ENCODE data around the gene LRRC31.

Gene LRRC31

DNA sequence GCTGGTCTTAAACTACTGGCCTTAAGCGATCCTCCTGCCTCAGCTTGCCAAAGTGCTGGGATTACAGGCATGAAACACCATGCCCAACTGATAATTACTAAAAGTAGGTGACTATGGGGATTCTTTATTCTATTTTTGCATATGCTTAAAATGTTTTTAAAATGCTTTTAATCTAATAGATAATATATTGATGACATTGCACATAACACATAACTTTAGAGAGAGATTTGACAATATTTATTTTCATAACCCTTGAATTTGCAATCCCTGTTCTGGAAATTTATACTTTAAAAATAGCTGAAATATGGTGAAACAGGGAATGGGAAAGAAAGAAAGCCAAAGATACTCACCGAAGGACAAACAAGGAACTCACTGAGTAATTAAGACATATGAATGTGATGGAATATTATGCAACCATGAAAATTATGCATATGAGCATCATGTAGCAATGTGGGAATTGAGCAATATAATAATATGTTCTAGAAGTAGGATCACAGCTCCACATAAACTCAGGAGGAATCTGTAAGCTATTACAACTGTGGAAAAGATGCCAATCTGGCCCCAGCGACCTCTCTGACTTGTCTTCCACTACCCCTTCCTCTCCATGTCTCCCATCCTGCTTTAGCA is 2.0 kb downstream of the LRRC31 start:
- no peak for DNase-seq
- intact Hi-C loops (cut with DNase I) = loop anchor here (10.0 kb wide), 1 partner anchor 317 kb away; the partner anchor contains the start of gene PHC3

DNA sequence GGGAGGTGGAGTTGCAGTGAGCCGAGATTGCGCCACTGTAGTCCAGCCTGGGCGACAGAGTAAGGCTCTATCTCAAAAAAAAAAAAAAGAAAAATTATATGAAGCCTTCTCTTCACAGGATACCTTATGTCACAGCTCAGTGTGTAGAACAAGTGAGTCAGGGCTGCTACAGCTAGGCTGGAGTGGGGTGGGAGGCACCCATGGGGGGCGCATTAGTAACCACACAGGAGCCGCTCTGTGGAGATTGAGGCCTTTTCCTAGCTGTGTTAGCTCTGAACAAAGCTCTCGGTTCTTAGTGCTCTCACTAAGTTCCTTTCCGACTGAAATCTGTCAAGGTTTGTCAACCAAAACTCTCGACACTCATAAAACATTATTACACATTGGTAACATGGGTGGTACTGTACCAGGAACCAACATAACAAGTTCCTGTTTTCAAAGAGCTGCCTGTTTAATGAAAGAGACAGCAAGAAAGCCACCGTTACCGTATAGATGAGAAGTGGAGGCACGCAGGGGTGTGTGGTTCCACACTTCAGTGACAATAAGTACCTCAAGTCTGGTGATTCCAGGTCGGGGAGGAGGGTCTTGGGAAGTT is 4.5 kb downstream of the LRRC31 start:
- intact Hi-C loops (cut with DNase I) = loop anchor here (10.0 kb wide), 1 partner anchor 320 kb away; the partner anchor contains the start of gene PHC3
- no peak for DNase-seq

DNA sequence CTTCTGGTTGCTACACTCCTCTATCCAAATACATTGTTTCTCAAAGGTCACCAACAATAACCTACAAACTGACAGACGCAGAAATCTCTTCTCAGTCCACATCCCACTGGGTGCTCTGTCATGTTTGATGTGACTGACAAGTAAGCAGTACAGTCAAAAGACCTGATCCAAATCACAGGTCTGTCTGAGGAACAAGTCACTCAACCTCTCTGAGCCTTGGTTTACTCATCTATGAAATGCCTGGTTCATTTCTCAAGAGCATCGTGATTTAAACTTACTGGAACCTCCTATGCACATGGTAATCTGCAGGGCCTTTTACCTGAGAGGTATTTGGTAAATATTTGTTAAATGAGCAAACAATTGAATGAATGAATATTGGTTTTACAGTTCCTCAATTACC is 5.5 kb downstream of the LRRC31 start:
- intact Hi-C loops (cut with DNase I) = loop anchor here (5.0 to 10.0 kb wide), 2 partner anchors 103 to 321 kb away; partner anchors contain the start of genes PHC3 and SEC62
- DNase-seq = no peak

DNA sequence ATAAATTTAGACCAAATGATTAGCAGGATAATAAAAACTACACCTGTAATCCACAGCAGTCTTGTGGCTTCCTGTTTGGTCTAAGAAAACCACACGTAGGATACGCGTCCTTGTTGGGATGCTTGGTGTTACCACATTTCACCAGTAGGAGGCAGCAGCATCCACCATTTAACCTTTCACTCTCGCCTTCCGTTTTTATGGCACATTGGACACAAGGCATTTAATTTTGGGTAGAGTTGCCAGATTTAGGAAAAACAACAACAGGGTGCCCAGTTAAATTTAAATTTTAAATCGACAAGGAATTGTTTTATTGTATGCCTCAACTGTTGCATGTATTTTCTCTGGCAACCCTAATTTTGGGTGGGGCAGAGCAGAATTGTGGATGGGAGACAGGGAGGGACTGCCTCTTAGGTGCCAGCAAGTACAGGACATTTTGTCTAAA is 6.3 kb downstream of the LRRC31 start:
- DNase-seq = peak in 41 of 42 donors; percentile 20 to 89 (median 71)
- intact Hi-C loops (cut with DNase I) = loop anchor here (5.0 to 10.0 kb wide), 2 partner anchors 104 to 321 kb away; partner anchors contain the start of genes PHC3 and SEC62

DNA sequence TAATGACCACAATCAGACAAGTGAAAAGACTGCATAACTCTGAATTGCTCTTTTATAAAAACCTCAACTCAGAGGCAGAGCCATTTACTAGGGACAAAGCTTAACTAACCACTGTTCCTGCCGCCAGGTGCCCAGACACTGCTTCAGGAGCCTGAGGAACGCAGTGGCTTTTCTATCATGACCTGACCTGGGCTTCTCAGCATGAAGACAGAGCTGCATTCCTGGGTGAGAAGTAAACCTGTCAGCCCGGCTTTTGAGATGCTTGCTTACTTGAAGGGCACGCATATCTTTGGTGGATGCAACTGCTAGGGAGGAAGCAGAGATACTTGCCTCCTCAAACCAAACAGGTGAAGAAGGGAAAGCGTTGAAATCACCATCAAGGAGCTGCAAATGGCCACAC is 7.9 kb downstream of the LRRC31 start:
- no peak for DNase-seq
- intact Hi-C loops (cut with DNase I) = loop anchor here (5.0 to 10.0 kb wide), 2 partner anchors 105 to 323 kb away; partner anchors contain the start of genes PHC3 and SEC62

DNA sequence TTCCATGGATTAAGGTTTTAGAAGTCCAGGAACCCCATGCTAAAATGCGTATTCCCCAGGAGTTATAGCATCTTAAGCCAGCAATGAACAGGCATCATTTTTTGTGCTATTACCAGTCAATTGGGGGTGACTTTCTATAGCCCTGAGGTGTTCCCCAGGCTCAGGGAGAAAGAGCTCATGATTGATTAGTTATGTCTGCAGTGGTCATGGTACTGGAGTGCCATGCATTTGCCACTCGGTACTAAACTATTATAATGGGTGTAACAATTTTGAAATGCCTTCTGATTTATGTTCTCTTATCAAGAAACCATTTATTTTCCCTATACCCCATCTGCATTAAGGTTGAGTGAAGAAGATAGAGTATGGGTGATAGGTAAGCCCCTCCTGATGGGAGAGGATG is 11.9 kb downstream of the LRRC31 start:
- intact Hi-C loops (cut with DNase I) = no loop called here
- no peak for DNase-seq

DNA sequence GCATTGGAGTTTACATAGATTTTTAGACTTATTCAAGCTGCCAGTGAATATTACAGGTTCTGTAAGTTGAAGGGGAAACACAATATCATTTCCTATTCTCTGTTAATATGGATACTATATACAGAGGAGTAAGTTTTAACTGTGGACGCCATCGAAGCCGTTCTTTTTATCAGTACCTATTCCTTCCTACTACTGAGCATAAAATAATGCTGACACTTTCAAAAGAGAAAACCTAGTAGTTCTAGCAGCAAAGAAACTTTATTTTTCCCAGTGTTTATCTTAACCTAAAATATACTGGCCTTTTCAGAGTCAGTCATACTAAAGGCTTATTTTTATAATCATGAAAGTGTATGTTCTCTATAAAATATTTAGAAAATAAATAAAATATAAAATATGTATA is 14.2 kb downstream of the LRRC31 start:
- intact Hi-C loops (cut with DNase I) = no loop called here
- DNase-seq = no peak

DNA sequence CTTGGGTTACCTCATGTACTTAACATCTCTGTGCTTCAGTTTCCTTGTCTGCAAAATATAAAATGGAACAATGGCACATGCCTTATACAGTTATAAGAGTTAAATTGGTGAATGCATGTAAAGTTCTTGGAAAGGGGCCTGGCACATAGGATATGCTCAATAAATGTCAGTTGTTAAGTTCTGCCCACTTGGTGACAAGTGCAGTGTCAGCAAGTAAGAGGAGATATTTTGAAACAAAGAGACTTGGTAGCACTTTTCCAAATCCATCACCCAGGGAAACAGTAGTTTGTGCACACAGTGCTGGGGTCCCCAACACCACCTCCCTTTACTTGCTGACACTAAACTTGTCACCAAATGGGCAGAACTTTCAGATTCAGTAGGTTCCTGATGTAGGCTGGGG is 19.1 kb downstream of the LRRC31 start:
- peak in 1 of 42 donors; percentile 5 for DNase-seq
- intact Hi-C loops (cut with DNase I) = no loop called here

DNA sequence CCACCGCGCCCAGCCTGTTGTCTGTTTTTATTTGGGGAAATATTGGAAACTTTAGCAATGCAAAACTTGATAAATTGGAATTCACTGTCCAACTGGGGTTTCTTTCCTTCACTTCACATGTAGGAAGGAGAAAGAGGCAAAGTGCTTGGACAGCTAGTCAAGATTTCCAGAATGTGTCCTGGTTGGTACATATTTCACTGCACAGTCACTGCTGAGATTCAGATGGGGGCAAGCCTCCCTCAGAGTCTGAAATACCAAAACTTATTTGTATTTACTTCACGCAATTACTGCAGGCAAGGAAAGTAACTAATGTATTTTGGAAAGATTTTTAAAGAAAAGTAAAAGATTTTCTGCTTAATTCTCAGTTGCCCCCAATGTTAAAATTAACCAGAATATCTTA is 21.0 kb downstream of the LRRC31 start:
- DNase-seq = no peak
- intact Hi-C loops (cut with DNase I) = no loop called here

DNA sequence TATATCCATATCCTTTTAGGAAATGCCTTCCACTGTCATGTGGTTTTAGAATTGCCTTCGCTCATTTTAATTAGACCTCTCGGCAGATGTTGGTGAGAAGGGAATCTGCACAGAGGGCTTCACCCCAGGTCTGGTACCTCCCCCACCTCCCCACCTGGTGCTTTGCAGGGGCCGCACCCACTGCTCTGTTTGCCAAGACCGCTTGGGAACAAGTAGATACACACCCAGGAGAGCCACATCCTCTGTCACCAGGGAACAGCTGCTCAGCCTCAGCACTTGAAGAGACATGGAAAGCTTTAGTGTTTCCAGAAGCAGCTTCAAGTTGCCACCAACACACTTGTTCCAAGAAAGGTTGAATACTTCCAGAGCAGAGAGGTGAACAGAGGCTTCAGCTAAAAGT is 21.8 kb downstream of the LRRC31 start:
- intact Hi-C loops (cut with DNase I) = no loop called here
- DNase-seq = peak in 15 of 42 donors; percentile 6 to 50 (median 14)

DNA sequence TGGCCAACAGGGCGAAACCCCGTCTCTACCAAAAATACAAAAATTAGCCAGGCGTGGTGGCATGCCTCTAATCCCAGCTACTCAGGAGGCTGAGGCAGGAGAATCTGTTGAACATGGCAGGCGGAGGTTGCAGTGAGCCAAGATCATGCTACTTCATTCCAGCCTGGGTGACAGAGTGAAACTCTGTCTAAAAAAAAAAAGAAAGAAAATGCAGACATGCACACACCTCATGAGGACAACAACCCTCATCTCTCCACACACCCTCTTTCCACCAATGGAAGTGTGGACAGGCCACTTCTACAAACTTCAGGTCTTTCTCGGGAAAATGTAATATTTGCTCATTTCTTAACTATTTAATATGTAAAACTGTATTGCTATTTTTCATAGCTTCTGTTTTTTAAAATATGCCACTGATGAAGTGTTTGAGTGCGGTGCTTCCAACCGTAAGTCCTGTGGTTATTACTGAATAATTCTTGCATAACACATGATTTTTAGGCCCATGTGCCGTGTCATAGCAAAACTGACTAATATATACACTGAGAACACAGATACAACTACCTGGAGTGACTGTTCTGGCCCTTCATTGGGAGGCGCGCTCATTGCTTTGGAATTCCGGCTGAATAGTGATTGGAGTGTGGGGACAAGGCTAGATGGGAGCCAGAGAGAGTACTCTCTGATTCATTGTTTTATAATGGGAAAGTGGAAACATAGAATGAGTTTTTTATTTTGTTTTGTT is 23.1 kb downstream of the LRRC31 start:
- peak in 1 of 42 donors; percentile 21 for DNase-seq
- intact Hi-C loops (cut with DNase I) = no loop called here

DNA sequence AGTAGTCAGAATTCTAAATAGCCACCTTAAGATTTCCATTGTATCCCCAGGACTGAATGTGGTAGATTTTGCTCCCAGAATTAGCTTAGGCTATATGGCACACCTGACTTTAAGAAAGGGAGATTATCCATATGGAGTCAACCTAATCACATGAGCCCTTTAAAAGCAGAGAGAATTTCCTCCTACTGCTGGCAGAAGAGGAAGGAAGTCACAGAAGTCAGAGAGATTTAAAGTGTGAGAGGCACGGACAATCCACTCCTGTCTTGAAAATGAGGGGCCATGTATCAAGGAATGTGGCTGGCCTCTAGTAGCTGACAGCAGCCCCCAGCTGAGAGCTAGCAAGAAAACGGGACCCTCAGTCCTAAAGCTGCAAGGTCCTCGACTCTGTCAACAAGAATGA is 26.8 kb downstream of the LRRC31 start:
- DNase-seq = no peak
- intact Hi-C loops (cut with DNase I) = no loop called here

DNA sequence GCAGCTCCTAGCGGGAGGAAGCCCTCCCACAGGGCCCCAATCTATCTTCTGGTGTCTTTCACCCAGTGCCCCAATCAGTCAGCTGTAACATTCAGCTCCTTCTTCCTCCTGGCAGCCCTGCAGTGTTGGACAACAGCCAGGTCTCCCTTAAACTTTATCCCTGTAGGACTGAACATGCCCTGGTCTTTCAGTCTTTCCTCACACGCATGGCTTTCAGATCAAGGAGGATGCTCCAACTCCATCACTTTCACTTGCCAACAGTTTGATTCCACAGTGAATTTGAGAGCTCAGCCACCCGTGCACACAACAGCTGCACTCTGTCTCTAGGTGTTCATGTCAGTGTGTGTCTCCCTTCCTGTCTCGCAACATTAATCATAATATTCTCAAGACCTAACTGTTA is 28.6 kb downstream of the LRRC31 start:
- no peak for DNase-seq
- intact Hi-C loops (cut with DNase I) = no loop called here

DNA sequence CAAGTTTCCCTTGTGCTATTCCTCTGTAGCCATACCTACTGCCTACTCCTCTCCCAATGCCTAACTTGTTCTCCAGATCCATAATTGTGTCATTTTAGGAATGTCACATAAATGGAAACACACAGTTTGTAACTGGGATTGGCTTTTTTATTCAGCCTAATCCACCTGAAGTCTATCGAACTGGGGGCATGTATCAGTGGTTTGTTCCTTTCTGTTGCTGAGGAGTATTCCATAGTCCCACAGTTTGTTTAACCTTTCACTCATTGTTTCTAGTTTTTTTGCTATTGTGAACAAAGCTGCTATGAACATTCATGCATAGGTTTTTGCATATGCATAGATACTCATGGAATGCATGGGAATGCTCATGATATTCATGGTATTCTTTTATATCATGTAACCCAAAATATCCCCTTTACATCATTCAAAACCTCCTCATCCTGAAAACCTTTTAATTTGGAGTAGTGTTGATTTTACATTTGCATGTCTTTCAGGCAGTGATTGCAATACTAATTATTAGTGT is 31.2 kb downstream of the LRRC31 start:
- DNase-seq = no peak
- intact Hi-C loops (cut with DNase I) = no loop called here

DNA sequence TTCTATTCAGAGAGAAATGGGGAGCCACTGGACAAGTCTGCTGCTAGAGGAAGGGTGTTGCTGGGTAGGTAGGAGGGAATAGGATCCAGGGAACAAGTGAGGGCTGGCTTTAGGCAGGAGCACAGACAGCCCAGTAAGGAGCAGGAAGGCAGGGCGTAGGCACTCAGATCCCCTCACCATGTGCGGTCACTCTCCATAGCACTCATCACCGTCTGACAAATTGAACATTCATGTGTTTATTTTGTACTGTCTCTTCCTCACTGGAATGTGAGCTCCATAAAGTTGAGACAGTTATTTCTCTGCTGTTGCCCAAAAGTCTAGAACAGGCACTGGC is 32.8 kb downstream of the LRRC31 start:
- intact Hi-C loops (cut with DNase I) = no loop called here
- no peak for DNase-seq

DNA sequence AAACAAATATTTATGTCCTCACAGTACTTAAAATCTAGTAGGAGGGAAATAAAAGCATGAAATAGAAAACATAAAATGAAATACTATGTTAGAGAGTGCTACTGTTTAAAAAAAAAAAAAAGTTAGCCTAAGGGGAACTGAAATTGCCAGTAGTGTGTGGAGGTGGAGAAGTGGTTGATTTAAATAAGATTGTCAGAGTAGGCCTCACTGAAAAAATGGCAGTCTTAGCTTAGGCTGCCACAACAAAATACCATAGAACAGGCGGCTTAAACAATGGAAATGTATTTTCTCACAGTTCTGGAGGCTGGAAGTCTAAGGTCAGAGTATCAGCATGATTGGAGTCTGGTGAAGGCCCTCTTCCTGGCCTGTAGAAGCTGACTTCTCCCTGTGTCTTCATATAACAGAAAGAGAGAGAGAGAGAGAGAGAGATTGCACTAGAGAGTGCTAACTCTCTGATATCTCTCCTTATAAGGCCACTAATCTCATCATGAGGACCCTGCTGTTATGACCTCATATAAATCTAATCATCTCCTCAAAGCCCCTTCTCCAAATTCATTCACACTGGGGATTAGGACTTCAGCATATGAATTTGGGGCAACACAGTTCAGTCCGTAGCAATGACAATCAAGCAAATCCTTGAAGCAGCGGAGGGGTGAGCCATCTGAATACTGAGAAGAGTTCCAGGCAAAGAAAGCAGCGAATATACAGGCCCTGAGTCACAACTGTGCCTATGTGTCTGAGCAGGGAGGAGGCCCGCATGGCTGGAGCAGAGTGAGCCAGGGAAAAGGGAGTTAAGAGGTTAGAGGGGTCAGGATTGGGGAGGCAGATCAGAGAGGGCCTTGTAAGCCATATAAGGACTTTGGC is 33.4 kb downstream of the LRRC31 start:
- DNase-seq = no peak
- intact Hi-C loops (cut with DNase I) = no loop called here

DNA sequence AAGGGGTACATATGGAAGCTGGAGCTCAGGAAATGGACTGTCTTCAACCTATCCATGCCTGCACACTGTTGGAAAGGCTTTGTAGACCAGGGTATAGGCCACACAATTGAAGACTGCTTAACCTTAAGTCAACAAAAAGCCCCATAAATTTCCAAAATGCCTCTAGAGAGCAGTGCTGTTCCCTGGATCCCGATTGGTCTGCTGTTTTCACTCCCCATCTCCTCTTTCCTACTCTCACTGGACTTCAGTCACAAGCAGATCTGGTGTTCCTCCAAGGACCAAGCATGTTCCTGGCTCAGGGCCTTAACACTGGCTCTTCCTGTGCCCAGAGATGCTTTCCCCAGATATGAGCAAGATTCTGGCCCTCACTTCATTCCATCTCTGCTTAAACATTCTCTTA is 34.2 kb downstream of the LRRC31 start:
- DNase-seq = no peak
- intact Hi-C loops (cut with DNase I) = no loop called here

DNA sequence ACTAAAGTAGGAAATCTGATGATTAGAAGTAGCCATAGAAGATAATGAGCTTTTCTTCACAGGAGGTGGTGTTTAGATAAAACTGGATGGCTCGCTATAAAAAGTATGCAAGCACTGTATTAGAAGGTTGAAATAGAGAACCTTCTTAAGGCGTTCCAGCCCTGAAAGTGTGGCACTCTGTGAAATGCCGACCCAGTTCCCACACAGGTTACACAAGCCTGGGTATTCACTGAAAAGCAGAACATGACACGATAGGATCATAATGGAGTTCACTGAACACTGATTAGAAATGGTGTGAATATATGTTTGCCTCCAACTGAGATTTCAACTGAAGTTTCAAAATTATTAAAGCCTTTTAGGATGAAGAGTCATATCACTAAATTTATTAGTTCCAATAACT is 42.0 kb downstream of the LRRC31 start:
- no peak for DNase-seq
- intact Hi-C loops (cut with DNase I) = no loop called here

DNA sequence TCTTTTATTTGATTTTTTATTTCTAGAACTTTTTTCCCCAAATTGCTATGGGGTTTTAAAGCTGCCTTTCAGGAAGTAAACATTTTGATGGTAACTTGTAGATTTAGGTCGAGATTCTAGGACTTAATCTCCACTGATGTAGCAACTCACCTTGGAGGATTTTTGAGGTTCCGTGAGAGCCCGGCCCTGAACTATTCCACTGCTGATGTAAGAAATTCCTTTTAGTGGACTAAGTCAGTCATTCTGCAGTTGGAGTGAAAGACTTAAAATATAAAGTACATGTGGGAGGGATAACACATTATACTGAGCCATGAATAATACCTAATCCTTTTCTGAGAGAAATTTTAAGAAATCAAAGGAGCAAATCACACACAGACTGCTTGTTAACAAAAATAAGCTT is 44.4 kb downstream of the LRRC31 start:
- DNase-seq = no peak
- intact Hi-C loops (cut with DNase I) = no loop called here

Data from head of caudate nucleus (tissue), 42 donors.